Measurements from ENCODE around the gene BBS5. TPM values are rescaled to one million over a fixed set of nuclear protein-coding genes. Genes with fewer than 3 reads are reported as not detected.
"Not testable (repeated sequence)": the region's sequence is repeated elsewhere in the genome, so short reads cannot be mapped to it uniquely, and the experiment has no call there.

Gene BBS5
- total and polyA plus RNA-seq, 7 donors: 3.7 to 12.3 (median 9.0) TPM

DNA sequence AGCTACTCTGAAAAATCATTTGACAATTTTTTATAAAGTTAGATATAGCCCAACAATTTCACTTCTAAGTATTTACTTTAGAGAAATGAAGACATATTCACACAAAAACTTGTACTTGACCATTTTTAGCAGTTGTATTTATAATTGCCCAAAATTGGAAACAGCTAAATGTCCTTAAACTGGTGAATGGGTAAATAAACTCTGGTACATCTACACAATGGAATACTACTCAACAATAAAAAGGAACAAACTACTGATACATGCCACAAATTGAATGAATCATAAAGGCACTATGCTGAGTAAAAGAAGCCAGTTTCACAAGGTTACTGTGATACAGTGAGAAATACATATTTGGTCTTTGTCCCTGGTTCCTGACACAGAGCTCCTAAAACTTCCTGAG, 32.8 kb upstream of the BBS5 start:
- intact Hi-C loops (cut with DNase I): no loop called here
- Histone ChIP-seq H3K27ac (no peak overlapping the region), H3K9me3 (no peaks in the 10 kb centered on the region), H3K36me3 (ENCODE audit: insufficient read depth in 1 of 2, low read depth in 1 of 2) (no peaks in the 10 kb centered on the region), H3K27me3 (ENCODE audit: insufficient read depth in 3 of 3, low read length in 2 of 3) (no peaks in the 10 kb centered on the region), H3K4me3 (no peak overlapping the region), H3K4me1 (no peaks in the 10 kb centered on the region)
- no peak for TF ChIP-seq CTCF (IDR thresholded peaks at IDR 0.05)
- no peak for ATAC-seq
- DNase-seq: no peak

- H3K36me3 ChIP-seq (ENCODE audit: insufficient read depth in 1 of 2, low read depth in 1 of 2): no peaks in the 10 kb centered on the region
- ATAC-seq (no peak), DNase-seq (no peak)
- intact Hi-C loops (cut with DNase I): no loop called here
- H3K4me3 ChIP-seq: no peak overlapping the region
- no peaks in the 10 kb centered on the region for H3K4me1 ChIP-seq
- H3K9me3 ChIP-seq: no peaks in the 10 kb centered on the region
- no peak for TF ChIP-seq CTCF (IDR thresholded peaks at IDR 0.05)
- 48 to 60% (median 49%) methylated on average over 3 of the region's 3 CpGs for WGBS, 3 donors
- H3K27me3 ChIP-seq (ENCODE audit: insufficient read depth in 3 of 3, low read length in 2 of 3): no peaks in the 10 kb centered on the region
- H3K27ac ChIP-seq: no peak overlapping the region
Measured at GRCh38 chr2:169448316-169448715, 31.0 kb upstream of the BBS5 start.

DNA sequence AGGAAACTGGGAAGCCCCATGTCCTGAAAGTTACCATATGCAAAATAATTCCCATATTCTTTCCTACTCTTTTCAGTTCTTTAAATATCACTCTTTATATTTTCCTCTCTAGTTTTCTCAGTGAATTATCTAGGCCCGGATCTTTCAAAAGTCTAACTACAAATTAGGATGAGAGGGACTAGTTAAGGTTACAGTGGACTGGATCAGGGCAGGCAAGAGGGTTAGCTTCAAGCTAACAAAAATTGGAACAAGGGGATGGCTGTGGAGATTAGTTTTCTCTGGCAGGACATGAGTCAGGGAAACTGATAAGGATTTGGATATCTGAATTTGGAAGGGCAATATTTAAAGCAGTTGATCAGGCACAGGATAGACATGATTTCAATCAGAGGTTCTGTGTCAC, 30.4 kb upstream of the BBS5 start:
- Histone ChIP-seq H3K4me1 (no peaks in the 10 kb centered on the region), H3K27ac (no peak overlapping the region), H3K36me3 (ENCODE audit: insufficient read depth in 1 of 2, low read depth in 1 of 2) (no peaks in the 10 kb centered on the region), H3K9me3 (no peaks in the 10 kb centered on the region), H3K27me3 (ENCODE audit: insufficient read depth in 3 of 3, low read length in 2 of 3) (no peaks in the 10 kb centered on the region), H3K4me3 (no peak overlapping the region)
- no peak for TF ChIP-seq CTCF (IDR thresholded peaks at IDR 0.05)
- WGBS, 3 donors: 85 to 98% (median 90%) methylated on average over 1 of the region's 1 CpG
- DNase-seq (no peak), ATAC-seq (no peak)
- intact Hi-C loops (cut with DNase I): no loop called here

DNA sequence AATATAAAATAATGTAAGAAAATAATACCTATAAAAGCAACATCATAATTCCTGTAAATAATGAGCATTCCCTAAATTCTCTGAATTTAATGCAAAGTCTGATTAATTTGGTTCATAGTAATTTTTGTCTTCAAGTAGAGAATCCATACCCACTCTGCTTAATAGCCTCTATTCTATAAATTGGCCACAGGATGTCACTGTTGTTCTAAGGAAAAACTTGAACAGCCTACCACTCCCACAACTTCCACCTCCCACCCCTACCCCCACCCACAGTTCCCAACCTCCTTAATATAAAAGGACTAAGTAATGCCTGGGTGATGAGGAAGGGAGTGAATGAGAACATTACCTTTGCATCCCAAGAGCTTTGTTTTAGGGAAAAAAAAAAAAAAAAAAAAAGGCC, 27.2 kb upstream of the BBS5 start:
- Histone ChIP-seq H3K9me3 (no peaks in the 10 kb centered on the region), H3K27ac (no peak overlapping the region), H3K36me3 (ENCODE audit: insufficient read depth in 1 of 2, low read depth in 1 of 2) (no peaks in the 10 kb centered on the region), H3K27me3 (ENCODE audit: insufficient read depth in 3 of 3, low read length in 2 of 3) (no peaks in the 10 kb centered on the region), H3K4me1 (no peaks in the 10 kb centered on the region), H3K4me3 (no peak overlapping the region)
- no peak for DNase-seq
- ATAC-seq: peak; percentile 49 to 87 (median 75)
- intact Hi-C loops (cut with DNase I): no loop called here
- TF ChIP-seq CTCF (IDR thresholded peaks at IDR 0.05): peak; percentile 56

GRCh38 chr2:169453044-169453443, 26.2 kb upstream of the BBS5 start:
- 92 to 95% (median 93%) methylated on average over 9 of the region's 9 CpGs for WGBS, 3 donors

More at GRCh38 chr2:169453044-169453443, 26.2 kb upstream of the BBS5 start:
- DNase-seq; intact Hi-C loops (cut with DNase I); H3K27ac ChIP-seq; H3K4me1 ChIP-seq; H3K27me3 ChIP-seq (ENCODE audit: insufficient read depth in 3 of 3, low read length in 2 of 3); H3K4me3 ChIP-seq; ATAC-seq; H3K36me3 ChIP-seq (ENCODE audit: insufficient read depth in 1 of 2, low read depth in 1 of 2); H3K9me3 ChIP-seq: not testable (repeated sequence)
